HAP-1 (cell line): Measurements from ENCODE around the gene DAB2.

Source experiments
- DNase-seq, 2 experiments: peaks; one replicate each; pipeline ENCODE4 v3.0.0-alpha.2; 2016 to 2020; ENCODE audit warnings: low spot score in 2 of 2
- H3K27me3 ChIP-seq: fragments of 250-450 bp; sonication (Bioruptor Pico); 2 replicates; pipeline ENCODE4 v1.5.1; 2020; ENCODE audit warnings: low read depth, mild to moderate bottlenecking, moderate library complexity
- H3K36me3 ChIP-seq: fragments of 250-450 bp; sonication (Bioruptor Pico); replicated peaks from 2 replicates; pipeline ENCODE4 v1.5.1; 2020; ENCODE audit warnings: mild to moderate bottlenecking
- H3K4me1 ChIP-seq: fragments of 250-450 bp; sonication (Bioruptor Pico); 2 replicates; pipeline ENCODE4 v1.5.1; 2020; ENCODE audit warnings: mild to moderate bottlenecking
- H3K4me3 ChIP-seq: fragments of 250-450 bp; sonication (Bioruptor Pico); 2 replicates; pipeline ENCODE4 v1.5.1; 2020; ENCODE audit warnings: mild to moderate bottlenecking, moderate library complexity
- H3K9me3 ChIP-seq: fragments of 250-450 bp; sonication (Bioruptor Pico); 2 replicates; pipeline ENCODE4 v1.5.1; 2020; ENCODE audit warnings: mild to moderate bottlenecking, moderate library complexity
- in situ Hi-C: fragments of 300-500 bp; cut with MboI; formaldehyde crosslinking; loops from 3 replicates; pipeline ENCODE4 v1.14.3; 2020; ENCODE audit warnings: low sequenced_read_pairs, inconsistent platforms, mixed read lengths

Gene DAB2

DNA sequence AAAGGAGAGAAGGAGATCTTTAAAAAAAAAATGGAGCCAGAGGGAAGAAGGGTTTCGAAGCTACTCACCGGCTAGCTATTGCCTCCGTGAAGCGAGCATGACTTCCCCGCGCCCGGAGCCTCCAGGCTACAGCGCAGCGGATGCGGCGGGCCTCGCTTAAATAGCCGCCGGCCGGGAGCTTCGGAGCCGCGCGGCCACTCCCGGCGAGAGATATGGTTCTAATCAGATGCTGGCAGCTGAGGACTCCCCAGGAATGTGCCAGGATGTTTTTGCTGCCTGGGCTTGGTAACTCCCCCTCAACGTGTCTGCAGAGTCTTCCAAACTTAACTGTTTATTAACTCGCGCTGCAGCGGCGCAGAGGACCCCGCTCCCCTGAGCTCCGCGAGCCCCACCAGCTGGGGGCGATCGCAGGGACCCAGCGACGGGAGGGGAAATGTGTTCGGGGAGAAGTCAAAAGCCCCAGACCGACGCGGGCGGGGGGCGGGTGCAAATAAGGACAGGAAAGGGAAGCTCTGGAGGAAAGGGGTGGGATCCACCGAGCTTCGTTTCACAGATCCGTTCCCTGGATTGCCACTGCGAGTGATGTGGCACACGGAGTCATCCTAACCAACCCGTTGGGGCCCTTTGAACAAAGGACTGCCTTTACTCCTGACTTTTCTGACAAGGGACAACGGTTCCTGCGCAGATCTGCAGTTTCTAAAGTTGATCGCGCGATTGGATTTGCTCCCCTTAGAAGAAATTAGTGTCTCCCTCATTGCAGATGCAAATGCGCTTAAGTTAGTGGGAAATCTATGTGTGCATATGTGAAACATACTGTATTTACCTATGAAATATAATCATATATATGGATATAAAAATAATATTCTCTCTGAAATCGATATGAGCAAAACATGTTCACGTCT lies at the start of gene DAB2:
TSS of gene DAB2 (minus strand) at position 245 of the 902 bp plus-strand sequence. CDS start 30,660 bp downstream, outside the sequence.
- H3K4me1 ChIP-seq: peaks cover 24% of the 10 kb centered on the region
- no peaks in the 10 kb centered on the region for H3K9me3 ChIP-seq
- peak; percentile 76 to 90 for DNase-seq
- in situ Hi-C loops: no loop called here
- no peaks in the 10 kb centered on the region for H3K36me3 ChIP-seq
- H3K4me3 ChIP-seq: peak within 1 kb of the TSS; percentile 45
- no peaks in the 10 kb centered on the region for H3K27me3 ChIP-seq

DNA sequence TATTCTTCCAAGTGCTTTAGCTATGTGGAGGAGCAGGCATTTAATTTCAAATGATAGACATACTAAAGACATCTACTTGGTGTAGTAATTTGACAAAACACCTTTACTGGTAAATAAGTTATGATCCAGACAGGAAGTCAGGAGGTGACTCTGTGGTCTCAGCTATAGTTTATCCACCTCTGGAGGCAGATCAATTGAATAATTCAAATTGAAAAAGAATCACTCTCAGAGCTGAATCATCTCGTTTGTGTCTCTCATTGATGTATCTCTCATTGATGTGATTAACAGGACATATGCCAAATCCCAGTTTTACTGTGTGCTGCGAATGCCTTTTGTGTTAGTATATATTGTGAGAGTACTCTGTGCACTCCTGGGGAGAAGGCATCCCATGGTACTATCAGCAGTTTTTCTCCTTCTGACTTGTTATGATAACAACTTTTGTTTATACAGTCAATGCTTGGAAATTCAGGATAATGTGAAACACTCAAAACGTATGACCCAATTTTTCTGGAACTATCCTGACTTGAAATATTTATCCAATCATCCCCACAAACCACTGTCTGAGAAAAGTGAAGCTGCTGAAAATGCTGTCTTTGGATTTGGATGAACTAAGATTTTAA lies 48.5 kb upstream of the DAB2 start:
- Histone ChIP-seq H3K36me3 (no peaks in the 10 kb centered on the region), H3K9me3 (no peaks in the 10 kb centered on the region), H3K27me3 (peaks cover 4% of the 10 kb centered on the region; the same call in 1 of the 2 replicates), H3K4me1 (no peaks in the 10 kb centered on the region), H3K4me3 (no peak overlapping the region)
- in situ Hi-C loops: no loop called here
- DNase-seq: no peak

- DNase-seq: no peak
- Histone ChIP-seq H3K36me3 (no peaks in the 10 kb centered on the region), H3K27me3 (peaks cover 4% of the 10 kb centered on the region; the same call in 1 of the 2 replicates), H3K9me3 (no peaks in the 10 kb centered on the region), H3K4me1 (no peaks in the 10 kb centered on the region), H3K4me3 (no peak overlapping the region)
- in situ Hi-C loops: no loop called here
Observed at GRCh38 chr5:39471836-39472508, 47.2 kb upstream of the DAB2 start.

- H3K4me3 ChIP-seq: no peak overlapping the region
- in situ Hi-C loops: no loop called here
- no peaks in the 10 kb centered on the region for H3K9me3 ChIP-seq
- DNase-seq: no peak
- peaks cover 4% of the 10 kb centered on the region; the same call in 1 of the 2 replicates for H3K27me3 ChIP-seq
- no peaks in the 10 kb centered on the region for H3K4me1 ChIP-seq
- H3K36me3 ChIP-seq: no peaks in the 10 kb centered on the region
Observed at GRCh38 chr5:39470811-39471210, 46.0 kb upstream of the DAB2 start.

GRCh38 chr5:39469777-39470415 lies 45.1 kb upstream of the DAB2 start:
- H3K4me3 ChIP-seq: no peak overlapping the region
- no peaks in the 10 kb centered on the region for H3K9me3 ChIP-seq
- H3K36me3 ChIP-seq: no peaks in the 10 kb centered on the region
- DNase-seq: no peak
- H3K4me1 ChIP-seq: no peaks in the 10 kb centered on the region
- H3K27me3 ChIP-seq: peaks cover 2% of the 10 kb centered on the region; the same call in 1 of the 2 replicates
- in situ Hi-C loops: no loop called here

- H3K27me3 ChIP-seq: no peaks in the 10 kb centered on the region
- no peaks in the 10 kb centered on the region for H3K36me3 ChIP-seq
- no peak overlapping the region for H3K4me3 ChIP-seq
- H3K9me3 ChIP-seq: no peaks in the 10 kb centered on the region
- in situ Hi-C loops: no loop called here
- no peak for DNase-seq
- no peaks in the 10 kb centered on the region for H3K4me1 ChIP-seq
Observed at GRCh38 chr5:39469176-39469575, 44.4 kb upstream of the DAB2 start.

GRCh38 chr5:39466846-39467245 lies 42.1 kb upstream of the DAB2 start:
- no peaks in the 10 kb centered on the region for H3K9me3 ChIP-seq
- no peaks in the 10 kb centered on the region for H3K36me3 ChIP-seq
- in situ Hi-C loops: no loop called here
- no peaks in the 10 kb centered on the region for H3K4me1 ChIP-seq
- no peak overlapping the region for H3K4me3 ChIP-seq
- H3K27me3 ChIP-seq: no peaks in the 10 kb centered on the region
- DNase-seq: no peak

DNA sequence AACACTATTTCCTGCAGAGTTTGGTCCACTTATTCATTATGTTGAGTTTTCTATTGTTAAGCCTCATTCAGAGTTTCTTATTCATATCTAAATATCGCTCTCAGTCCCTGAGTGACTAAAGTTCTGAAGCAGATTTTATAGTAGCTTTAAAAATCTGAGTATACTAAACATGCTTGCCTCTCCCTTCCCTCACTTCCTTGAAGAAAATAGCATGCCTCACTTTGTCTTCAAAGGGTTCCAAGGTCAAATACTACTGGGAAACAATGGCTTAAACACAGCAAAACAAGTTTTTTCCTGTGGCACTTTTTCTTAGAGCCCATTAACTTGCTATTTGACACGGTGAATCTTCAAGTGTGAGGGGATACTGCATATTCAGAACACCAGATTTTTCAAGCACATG lies 41.1 kb upstream of the DAB2 start:
- H3K36me3 ChIP-seq: no peaks in the 10 kb centered on the region
- no peak overlapping the region for H3K4me3 ChIP-seq
- no peaks in the 10 kb centered on the region for H3K9me3 ChIP-seq
- DNase-seq: no peak
- in situ Hi-C loops: no loop called here
- no peaks in the 10 kb centered on the region for H3K4me1 ChIP-seq
- no peaks in the 10 kb centered on the region for H3K27me3 ChIP-seq

DNA sequence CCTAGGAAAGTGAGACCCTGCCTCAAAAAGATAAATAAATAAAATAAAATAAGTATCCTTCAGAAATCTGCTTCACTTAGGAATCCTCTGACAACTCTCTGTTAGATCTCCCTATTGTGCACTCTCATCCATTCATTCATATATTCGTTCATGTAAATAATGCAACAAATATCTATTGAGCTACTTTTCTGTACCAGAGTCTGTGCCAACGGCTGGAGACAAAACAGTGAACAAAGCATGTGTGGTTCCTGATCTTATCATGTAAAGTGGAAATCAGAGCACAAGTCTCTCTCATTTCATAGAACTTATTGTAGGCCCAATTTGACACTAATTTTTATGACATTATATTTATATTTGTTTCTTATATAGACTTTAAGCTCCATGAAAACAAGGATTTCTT lies 40.3 kb upstream of the DAB2 start:
- Histone ChIP-seq H3K27me3 (no peaks in the 10 kb centered on the region; the same call in 1 of the 2 replicates), H3K4me1 (no peaks in the 10 kb centered on the region), H3K4me3 (no peak overlapping the region), H3K9me3 (no peaks in the 10 kb centered on the region), H3K36me3 (no peaks in the 10 kb centered on the region)
- no peak for DNase-seq
- in situ Hi-C loops: no loop called here

DNA sequence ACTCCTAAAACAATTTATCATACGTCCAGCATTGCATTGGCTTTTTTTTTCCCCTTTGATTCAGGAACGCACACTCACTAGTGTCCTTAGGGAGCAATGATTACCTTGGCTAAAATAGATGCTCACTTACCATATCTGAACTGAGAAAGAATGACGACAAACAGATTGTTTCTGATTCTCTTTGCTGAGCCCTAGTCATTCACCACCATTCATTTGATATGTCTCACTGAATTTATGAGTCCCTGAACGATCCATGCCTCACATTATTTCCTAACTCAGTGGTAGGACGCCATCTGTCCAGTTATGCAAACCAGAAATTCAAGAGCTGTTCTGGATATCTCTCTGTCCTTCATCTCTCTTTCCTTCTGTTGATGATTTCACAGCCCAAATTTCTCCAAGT lies 39.3 kb upstream of the DAB2 start:
- in situ Hi-C loops: no loop called here
- Histone ChIP-seq H3K9me3 (no peaks in the 10 kb centered on the region), H3K27me3 (no peaks in the 10 kb centered on the region; the same call in 1 of the 2 replicates), H3K4me3 (no peak overlapping the region), H3K36me3 (no peaks in the 10 kb centered on the region), H3K4me1 (no peaks in the 10 kb centered on the region)
- DNase-seq: no peak

GRCh38 chr5:39462211-39462610 lies 37.4 kb upstream of the DAB2 start:
- in situ Hi-C loops: no loop called here
- DNase-seq: no peak
- Histone ChIP-seq H3K36me3 (no peaks in the 10 kb centered on the region), H3K27me3 (no peaks in the 10 kb centered on the region; the same call in 1 of the 2 replicates), H3K9me3 (no peaks in the 10 kb centered on the region), H3K4me3 (no peak overlapping the region), H3K4me1 (no peaks in the 10 kb centered on the region)

GRCh38 chr5:39461007-39461682 lies 36.4 kb upstream of the DAB2 start:
- no peak overlapping the region for H3K4me3 ChIP-seq

GRCh38 chr5:39459907-39460306 lies 35.1 kb upstream of the DAB2 start:
- Histone ChIP-seq H3K9me3 (no peaks in the 10 kb centered on the region), H3K4me3 (no peak overlapping the region), H3K36me3 (no peaks in the 10 kb centered on the region), H3K27me3 (peaks cover 3% of the 10 kb centered on the region; the same call in 1 of the 2 replicates), H3K4me1 (no peaks in the 10 kb centered on the region)
- in situ Hi-C loops: no loop called here
- no peak for DNase-seq

More at GRCh38 chr5:39461007-39461682, 36.4 kb upstream of the DAB2 start:
- no peaks in the 10 kb centered on the region; the same call in 1 of the 2 replicates for H3K27me3 ChIP-seq
- H3K9me3 ChIP-seq: no peaks in the 10 kb centered on the region
- no peak for DNase-seq
- in situ Hi-C loops: no loop called here
- H3K4me1 ChIP-seq: no peaks in the 10 kb centered on the region
- no peaks in the 10 kb centered on the region for H3K36me3 ChIP-seq
